ENCODE measurements around the gene IPO11.

DNA sequence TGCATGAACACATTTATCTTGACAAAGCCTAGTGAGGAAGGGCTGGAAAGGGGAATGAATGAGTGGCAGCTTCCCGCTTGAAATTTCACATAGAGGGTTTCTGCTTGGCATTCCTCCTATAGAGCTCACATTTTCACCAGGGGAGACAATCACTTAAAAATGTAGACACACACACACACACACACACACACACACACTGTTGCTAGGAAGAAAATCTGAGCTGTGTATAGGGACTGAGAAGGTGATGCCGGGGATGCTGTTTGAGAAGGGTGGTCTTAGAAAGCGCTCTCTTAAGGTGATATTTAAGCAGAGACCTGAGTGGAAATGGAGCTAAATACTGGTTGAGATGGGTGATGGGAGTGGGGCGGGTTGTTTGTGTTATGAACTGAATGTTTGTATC is 236.5 kb downstream of the IPO11 start:
- TF ChIP-seq, protein P1, sequence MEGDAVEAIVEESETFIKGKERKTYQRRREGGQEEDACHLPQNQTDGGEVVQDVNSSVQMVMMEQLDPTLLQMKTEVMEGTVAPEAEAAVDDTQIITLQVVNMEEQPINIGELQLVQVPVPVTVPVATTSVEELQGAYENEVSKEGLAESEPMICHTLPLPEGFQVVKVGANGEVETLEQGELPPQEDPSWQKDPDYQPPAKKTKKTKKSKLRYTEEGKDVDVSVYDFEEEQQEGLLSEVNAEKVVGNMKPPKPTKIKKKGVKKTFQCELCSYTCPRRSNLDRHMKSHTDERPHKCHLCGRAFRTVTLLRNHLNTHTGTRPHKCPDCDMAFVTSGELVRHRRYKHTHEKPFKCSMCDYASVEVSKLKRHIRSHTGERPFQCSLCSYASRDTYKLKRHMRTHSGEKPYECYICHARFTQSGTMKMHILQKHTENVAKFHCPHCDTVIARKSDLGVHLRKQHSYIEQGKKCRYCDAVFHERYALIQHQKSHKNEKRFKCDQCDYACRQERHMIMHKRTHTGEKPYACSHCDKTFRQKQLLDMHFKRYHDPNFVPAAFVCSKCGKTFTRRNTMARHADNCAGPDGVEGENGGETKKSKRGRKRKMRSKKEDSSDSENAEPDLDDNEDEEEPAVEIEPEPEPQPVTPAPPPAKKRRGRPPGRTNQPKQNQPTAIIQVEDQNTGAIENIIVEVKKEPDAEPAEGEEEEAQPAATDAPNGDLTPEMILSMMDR (IDR thresholded peaks at IDR 0.05; ENCODE audit: insufficient read depth, low read length, poor library complexity, severe bottlenecking) = no peak
- TF ChIP-seq EZH2phosphoT487 (conservative IDR thresholded peaks at IDR 0.05; ENCODE audit: low read length) = no peak
